ENCODE results near the gene TATDN2. TPM values are rescaled to one million over a fixed set of nuclear protein-coding genes. Genes with fewer than 3 reads are reported as not detected.

Gene TATDN2
- total and polyA plus RNA-seq, 2 donors from 2014 or later, result 15.5 to 31.8 TPM

DNA sequence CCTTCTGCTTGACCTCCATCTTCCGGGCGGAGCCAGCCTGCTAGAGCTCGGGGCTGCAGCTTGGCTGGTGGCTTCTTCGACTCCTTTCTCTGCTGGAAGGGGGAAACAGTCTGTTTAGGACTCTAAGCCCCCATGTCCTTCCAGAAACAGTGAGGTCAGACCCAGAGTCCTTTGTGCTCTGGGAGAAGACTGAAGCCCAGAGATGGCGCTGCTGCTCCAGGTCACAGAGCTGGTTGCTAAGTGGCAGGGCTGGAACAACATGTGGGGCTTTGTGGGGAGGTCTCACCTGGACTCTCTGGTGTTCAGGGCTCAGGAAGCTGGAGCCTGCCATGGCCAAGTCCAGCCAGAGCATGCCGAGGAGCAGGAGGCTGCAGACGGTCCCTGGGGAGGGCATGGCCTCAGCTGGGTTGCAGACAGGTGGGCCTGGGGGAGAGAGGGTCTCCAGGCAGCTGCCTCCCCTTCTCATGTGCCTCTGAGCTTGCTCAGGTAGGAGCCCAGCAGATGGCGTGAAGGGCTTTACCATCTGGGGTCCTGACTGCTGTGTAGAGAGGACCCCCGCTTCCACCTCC, 41.6 kb downstream of the TATDN2 start:
- Histone ChIP-seq H3K27ac (ENCODE audit: low read depth in 2 of 2, low read length in 2 of 2) (no peak overlapping the region), H3K36me3 (ENCODE audit: control insufficient read depth in 2 of 3, insufficient read depth in 3 of 3, low read length in 3 of 3) (peaks cover 0 to 10% (median 0%) of the 10 kb centered on the region in 3 donors), H3K4me3 (ENCODE audit: low read length in 3 of 3) (no peak overlapping the region), H3K27me3 (ENCODE audit: control insufficient read depth, insufficient read depth, low read length) (no peaks in the 10 kb centered on the region), H3K9ac (ENCODE audit: low read length in 3 of 3) (no peak overlapping the region), H3K9me3 (ENCODE audit: control insufficient read depth in 2 of 3, insufficient read depth in 1 of 3, low read length in 3 of 3) (no peaks in the 10 kb centered on the region), H3K4me1 (ENCODE audit: control insufficient read depth in 2 of 3, insufficient read depth in 2 of 3, low read depth in 1 of 3, low read length in 3 of 3) (peaks cover 0 to 9% (median 0%) of the 10 kb centered on the region in 3 donors)
- no peak for FAIRE-seq
- TF ChIP-seq, protein P1, sequence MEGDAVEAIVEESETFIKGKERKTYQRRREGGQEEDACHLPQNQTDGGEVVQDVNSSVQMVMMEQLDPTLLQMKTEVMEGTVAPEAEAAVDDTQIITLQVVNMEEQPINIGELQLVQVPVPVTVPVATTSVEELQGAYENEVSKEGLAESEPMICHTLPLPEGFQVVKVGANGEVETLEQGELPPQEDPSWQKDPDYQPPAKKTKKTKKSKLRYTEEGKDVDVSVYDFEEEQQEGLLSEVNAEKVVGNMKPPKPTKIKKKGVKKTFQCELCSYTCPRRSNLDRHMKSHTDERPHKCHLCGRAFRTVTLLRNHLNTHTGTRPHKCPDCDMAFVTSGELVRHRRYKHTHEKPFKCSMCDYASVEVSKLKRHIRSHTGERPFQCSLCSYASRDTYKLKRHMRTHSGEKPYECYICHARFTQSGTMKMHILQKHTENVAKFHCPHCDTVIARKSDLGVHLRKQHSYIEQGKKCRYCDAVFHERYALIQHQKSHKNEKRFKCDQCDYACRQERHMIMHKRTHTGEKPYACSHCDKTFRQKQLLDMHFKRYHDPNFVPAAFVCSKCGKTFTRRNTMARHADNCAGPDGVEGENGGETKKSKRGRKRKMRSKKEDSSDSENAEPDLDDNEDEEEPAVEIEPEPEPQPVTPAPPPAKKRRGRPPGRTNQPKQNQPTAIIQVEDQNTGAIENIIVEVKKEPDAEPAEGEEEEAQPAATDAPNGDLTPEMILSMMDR (IDR thresholded peaks at IDR 0.05; ENCODE audit: borderline replicate concordance, extremely low read depth, insufficient read depth), result no peak
- DNase-seq, result peak in 3 of 5 donors; percentile 39 to 66 (median 57)
- intact Hi-C loops (cut with DNase I), result no loop called here

DNA sequence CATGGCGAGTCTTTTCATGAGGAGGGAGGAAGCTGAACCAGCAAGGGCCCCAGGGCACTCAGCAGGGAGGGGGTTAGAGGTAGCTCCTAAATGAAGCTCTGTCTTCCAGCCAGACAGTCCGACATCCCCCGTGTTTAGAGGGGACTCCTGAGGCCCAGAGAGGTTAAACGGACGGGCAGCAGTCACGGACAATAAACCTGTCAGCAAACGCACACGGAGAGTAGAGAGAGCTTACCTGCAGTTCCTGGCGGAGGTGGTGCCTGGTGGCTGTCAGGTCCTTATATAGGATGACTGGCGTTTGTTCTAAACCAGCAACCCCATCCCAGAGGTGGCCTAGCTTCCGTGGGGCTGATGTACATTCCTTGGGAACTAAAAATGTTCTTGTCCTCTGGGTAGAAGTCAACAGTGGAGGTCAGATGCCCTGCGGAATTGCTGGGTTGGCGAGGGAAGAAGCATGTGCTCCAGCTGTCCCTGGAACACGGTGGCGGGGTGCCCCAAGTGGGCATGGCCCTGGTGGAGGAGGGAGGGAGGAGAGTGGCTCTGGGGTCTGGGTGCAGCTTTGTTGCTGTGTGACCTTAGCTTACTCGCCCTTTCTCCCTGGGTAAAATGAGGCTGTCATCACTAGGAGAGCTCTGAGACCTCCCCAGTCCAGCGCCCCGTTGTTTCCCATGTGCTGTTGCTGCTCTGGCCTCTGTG, 42.4 kb downstream of the TATDN2 start:
- Histone ChIP-seq H3K4me1 (ENCODE audit: control insufficient read depth in 2 of 3, insufficient read depth in 2 of 3, low read depth in 1 of 3, low read length in 3 of 3) (peaks cover 0 to 6% (median 0%) of the 10 kb centered on the region in 3 donors), H3K4me3 (ENCODE audit: low read length in 3 of 3) (no peak overlapping the region), H3K27me3 (ENCODE audit: control insufficient read depth, insufficient read depth, low read length) (no peaks in the 10 kb centered on the region), H3K36me3 (ENCODE audit: control insufficient read depth in 2 of 3, insufficient read depth in 3 of 3, low read length in 3 of 3) (peaks cover 0 to 10% (median 0%) of the 10 kb centered on the region in 3 donors), H3K27ac (ENCODE audit: low read depth in 2 of 2, low read length in 2 of 2) (no peak overlapping the region), H3K9me3 (ENCODE audit: control insufficient read depth in 2 of 3, insufficient read depth in 1 of 3, low read length in 3 of 3) (no peaks in the 10 kb centered on the region), H3K9ac (ENCODE audit: low read length in 3 of 3) (no peak overlapping the region)
- TF ChIP-seq, protein P1 (IDR thresholded peaks at IDR 0.05; ENCODE audit: borderline replicate concordance, extremely low read depth, insufficient read depth), result no peak
- intact Hi-C loops (cut with DNase I), result no loop called here
- FAIRE-seq, result no peak
- DNase-seq, result peak in 4 of 5 donors; percentile 57 to 71 (median 66)

DNA sequence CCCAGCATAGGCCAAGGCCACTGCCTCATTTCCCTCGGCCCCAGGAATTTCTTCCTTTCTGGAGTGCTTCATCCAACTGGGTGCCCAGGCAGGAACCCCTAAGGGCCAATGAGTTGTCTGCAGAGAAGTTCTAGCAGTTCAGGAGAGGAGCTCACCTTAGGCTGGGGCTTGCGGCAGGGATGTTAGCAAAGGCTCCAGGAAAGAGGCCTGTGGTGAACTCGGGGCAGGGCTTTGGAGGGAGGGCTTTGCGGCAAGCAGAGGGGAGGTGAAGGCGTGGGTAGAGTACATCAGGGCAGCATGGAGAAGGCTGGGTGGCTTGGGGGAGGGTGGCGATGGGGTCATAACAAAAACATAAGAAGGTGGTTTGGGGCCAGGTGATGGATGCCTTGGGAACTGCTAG, 43.4 kb downstream of the TATDN2 start:
- H3K9me3 ChIP-seq (ENCODE audit: control insufficient read depth in 2 of 3, insufficient read depth in 1 of 3, low read length in 3 of 3), result no peaks in the 10 kb centered on the region
- no peak overlapping the region for H3K27ac ChIP-seq (ENCODE audit: low read depth in 2 of 2, low read length in 2 of 2)
- peaks cover 0 to 10% (median 1%) of the 10 kb centered on the region in 3 donors for H3K36me3 ChIP-seq (ENCODE audit: control insufficient read depth in 2 of 3, insufficient read depth in 3 of 3, low read length in 3 of 3)
- H3K4me1 ChIP-seq (ENCODE audit: control insufficient read depth in 2 of 3, insufficient read depth in 2 of 3, low read depth in 1 of 3, low read length in 3 of 3), result peaks cover 0 to 3% (median 0%) of the 10 kb centered on the region in 3 donors
- no peaks in the 10 kb centered on the region for H3K27me3 ChIP-seq (ENCODE audit: control insufficient read depth, insufficient read depth, low read length)
- TF ChIP-seq, protein P1 (IDR thresholded peaks at IDR 0.05; ENCODE audit: borderline replicate concordance, extremely low read depth, insufficient read depth), result no peak
- intact Hi-C loops (cut with DNase I), result no loop called here
- FAIRE-seq (no peak), DNase-seq (no peak)
- no peak overlapping the region for H3K9ac ChIP-seq (ENCODE audit: low read length in 3 of 3)
- H3K4me3 ChIP-seq (ENCODE audit: low read length in 3 of 3), result no peak overlapping the region

Data from kidney (tissue), 14 donors.